Neuron (in vitro differentiated cells): ENCODE results near the gene SLC17A9.

Experiments used
- H2AFZ ChIP-seq: one replicate; pipeline ENCODE4 v1.6.1; 2013; ENCODE audit warnings: low read depth, mild to moderate bottlenecking, inconsistent platforms, low read length, moderate library complexity
- H3K27me3 ChIP-seq: one replicate; pipeline ENCODE4 v1.6.1; 2013; ENCODE audit warnings: low read length; ENCODE audit not compliant: insufficient read depth
- H3K36me3 ChIP-seq: one replicate; pipeline ENCODE4 v1.6.1; 2013; ENCODE audit warnings: low read length; ENCODE audit not compliant: insufficient read depth
- H3K4me1 ChIP-seq: one replicate; pipeline ENCODE4 v1.6.1; 2013; ENCODE audit warnings: low read length; ENCODE audit not compliant: insufficient read depth
- H3K4me3 ChIP-seq: 2 replicates; pipeline ENCODE4 v1.5.1; 2013; ENCODE audit warnings: mild to moderate bottlenecking, low read length, moderate library complexity
- H3K9me3 ChIP-seq: one replicate; pipeline ENCODE4 v1.6.1; 2013; ENCODE audit warnings: low read length

SLC17A9 gene

GRCh38 chr20:62937268-62938104 lies 15.0 kb upstream of the SLC17A9 start:
- Histone ChIP-seq H2AFZ (no peak overlapping the region), H3K4me3 (peak overlapping the region; percentile 94), H3K27me3 (no peaks in the 10 kb centered on the region), H3K9me3 (no peaks in the 10 kb centered on the region), H3K4me1 (peaks cover 18% of the 10 kb centered on the region), H3K36me3 (peaks cover 44% of the 10 kb centered on the region)

DNA sequence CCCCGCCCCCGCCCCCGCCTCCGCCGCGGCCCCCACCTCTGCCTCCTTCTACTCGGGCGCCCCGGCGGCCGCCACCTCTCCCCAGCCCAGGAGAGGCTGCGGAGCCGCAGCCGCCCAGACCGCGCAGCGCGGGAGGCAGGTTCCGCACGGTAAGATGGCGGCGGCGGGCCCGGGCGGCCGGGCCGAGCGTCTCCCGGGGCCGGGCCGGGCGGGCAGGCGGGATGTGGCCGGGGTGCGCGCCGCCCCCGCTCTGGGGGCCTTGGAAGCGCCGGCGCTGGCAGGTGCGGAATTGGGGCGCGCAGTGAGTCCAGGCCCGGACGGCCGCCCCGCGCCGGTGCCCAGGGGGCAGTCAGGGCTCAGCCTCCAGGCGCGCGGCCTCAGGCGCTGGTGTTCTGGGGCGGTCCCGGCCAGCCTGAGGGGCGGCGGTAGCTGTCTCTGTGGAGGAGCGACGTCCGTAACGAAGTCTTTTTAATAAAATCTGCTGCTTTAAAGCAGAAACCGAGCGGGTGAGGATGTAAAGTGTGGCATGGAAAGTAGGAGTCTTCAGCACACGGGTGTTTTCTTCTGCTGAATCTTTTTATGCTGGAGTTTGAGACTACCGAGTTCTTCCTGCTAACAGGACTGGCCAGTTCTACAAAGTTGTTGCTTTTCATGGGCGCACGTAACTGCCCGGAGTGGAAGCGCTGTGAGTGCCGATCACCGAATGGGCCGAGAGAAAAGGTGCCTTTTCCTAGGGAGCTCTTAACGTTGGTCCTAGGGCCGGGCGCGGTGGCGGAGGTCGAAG lies 14.2 kb upstream of the SLC17A9 start, which contains the start of gene GID8:
Gene GID8, plus strand, starts transcription at position 43 of the 784 bp plus-strand sequence. CDS start 3,356 bp downstream, outside the sequence.
- Histone ChIP-seq H2AFZ (no peak within 1 kb of the TSS), H3K4me1 (peaks cover 18% of the 10 kb centered on the region), H3K9me3 (no peaks in the 10 kb centered on the region), H3K4me3 (peak within 1 kb of the TSS; percentile 94), H3K27me3 (no peaks in the 10 kb centered on the region), H3K36me3 (peaks cover 50% of the 10 kb centered on the region)

DNA sequence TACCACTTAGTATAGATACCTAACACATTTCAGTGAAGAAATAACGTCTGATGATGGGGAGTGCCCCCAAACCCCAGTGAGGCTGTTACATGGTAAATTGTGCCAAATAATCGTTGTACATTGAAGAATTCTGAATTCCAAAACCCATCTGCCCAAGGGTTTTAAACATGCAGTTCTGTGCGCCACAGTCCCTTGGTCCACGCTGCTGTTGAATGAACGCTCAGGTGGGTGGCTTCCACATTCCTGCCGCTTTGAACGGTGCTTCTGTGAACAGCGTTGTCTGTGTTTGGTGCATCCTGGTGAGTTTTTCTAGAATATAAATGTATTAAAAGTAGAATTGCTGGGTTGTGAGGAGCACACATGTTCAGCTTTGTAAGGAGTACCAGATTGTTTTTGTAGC lies 11.6 kb upstream of the SLC17A9 start:
- peaks cover 49% of the 10 kb centered on the region for H3K36me3 ChIP-seq
- no peaks in the 10 kb centered on the region for H3K27me3 ChIP-seq
- H3K9me3 ChIP-seq: no peaks in the 10 kb centered on the region
- H2AFZ ChIP-seq: no peak overlapping the region
- peaks cover 12% of the 10 kb centered on the region for H3K4me1 ChIP-seq
- H3K4me3 ChIP-seq: no peak overlapping the region

GRCh38 chr20:62941792-62942191 lies 10.7 kb upstream of the SLC17A9 start:
- Histone ChIP-seq H3K9me3 (peaks cover under 1% of the 10 kb centered on the region), H3K27me3 (no peaks in the 10 kb centered on the region), H2AFZ (no peak overlapping the region), H3K4me1 (peaks cover 10% of the 10 kb centered on the region), H3K36me3 (peaks cover 58% of the 10 kb centered on the region), H3K4me3 (no peak overlapping the region)

GRCh38 chr20:62942456-62942855 lies 10.1 kb upstream of the SLC17A9 start:
- Histone ChIP-seq H3K27me3 (no peaks in the 10 kb centered on the region), H3K9me3 (peaks cover 2% of the 10 kb centered on the region), H3K4me1 (peaks cover 10% of the 10 kb centered on the region), H3K4me3 (no peak overlapping the region), H2AFZ (no peak overlapping the region), H3K36me3 (peaks cover 64% of the 10 kb centered on the region)

DNA sequence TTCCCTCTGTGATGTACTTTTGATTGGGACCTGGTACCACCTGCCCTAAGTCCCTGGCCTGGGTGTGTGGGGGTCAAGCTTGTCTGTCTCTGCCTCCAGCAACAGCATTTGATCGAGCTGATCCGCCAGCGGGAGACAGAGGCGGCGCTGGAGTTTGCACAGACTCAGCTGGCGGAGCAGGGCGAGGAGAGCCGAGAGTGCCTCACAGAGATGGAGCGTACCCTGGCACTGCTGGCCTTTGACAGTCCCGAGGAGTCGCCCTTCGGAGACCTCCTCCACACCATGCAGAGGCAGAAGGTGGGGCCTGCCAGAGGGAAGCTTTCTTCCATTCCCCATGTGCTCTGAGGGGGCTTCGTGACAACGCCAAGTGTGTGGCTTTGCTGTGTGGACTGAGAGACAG lies 9.1 kb upstream of the SLC17A9 start:
- no peak overlapping the region for H2AFZ ChIP-seq
- peaks cover 10% of the 10 kb centered on the region for H3K4me1 ChIP-seq
- peaks cover 8% of the 10 kb centered on the region for H3K9me3 ChIP-seq
- H3K4me3 ChIP-seq: no peak overlapping the region
- peaks cover 73% of the 10 kb centered on the region for H3K36me3 ChIP-seq
- H3K27me3 ChIP-seq: no peaks in the 10 kb centered on the region

DNA sequence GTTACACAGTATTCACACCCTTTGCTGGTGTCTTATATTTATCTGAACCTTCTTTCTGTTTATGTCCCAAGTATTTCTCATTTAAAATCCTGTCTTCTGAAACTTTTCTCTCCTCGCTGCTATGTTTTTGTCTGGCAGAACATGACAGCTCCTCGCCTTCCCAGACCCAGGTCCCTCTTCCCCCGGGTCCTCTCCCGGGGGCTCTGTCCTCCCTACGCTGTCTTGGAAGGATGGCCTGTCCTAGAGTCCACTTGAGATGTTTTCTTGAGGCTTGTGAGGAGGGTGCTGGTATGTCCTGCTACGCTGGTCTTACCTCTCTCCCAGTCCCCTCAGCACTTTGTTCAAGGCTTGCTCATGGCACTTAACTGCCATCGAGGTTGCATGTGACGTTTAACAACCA lies 8.3 kb upstream of the SLC17A9 start:
- H3K4me1 ChIP-seq: peaks cover 7% of the 10 kb centered on the region
- H3K27me3 ChIP-seq: no peaks in the 10 kb centered on the region
- peaks cover 13% of the 10 kb centered on the region for H3K9me3 ChIP-seq
- H3K4me3 ChIP-seq: no peak overlapping the region
- H2AFZ ChIP-seq: no peak overlapping the region
- peaks cover 78% of the 10 kb centered on the region for H3K36me3 ChIP-seq

DNA sequence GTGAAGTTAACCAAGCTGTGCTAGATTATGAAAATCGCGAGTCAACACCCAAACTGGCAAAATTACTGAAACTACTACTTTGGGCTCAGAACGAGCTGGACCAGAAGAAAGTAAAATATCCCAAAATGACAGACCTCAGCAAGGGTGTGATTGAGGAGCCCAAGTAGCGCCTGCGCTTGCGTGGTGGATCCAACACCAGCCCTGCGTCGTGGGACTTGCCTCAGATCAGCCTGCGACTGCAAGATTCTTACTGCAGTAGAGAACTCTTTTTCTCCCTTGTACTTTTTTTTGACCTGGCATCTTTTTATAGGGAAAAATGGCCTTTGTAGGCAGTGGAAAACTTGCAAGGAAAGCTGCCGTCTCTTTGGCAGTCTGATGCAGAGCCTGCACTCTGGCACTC lies 7.8 kb upstream of the SLC17A9 start:
- peaks cover under 1% of the 10 kb centered on the region for H3K4me1 ChIP-seq
- H3K9me3 ChIP-seq: peaks cover 14% of the 10 kb centered on the region
- H3K27me3 ChIP-seq: no peaks in the 10 kb centered on the region
- no peak overlapping the region for H3K4me3 ChIP-seq
- peaks cover 80% of the 10 kb centered on the region for H3K36me3 ChIP-seq
- no peak overlapping the region for H2AFZ ChIP-seq

DNA sequence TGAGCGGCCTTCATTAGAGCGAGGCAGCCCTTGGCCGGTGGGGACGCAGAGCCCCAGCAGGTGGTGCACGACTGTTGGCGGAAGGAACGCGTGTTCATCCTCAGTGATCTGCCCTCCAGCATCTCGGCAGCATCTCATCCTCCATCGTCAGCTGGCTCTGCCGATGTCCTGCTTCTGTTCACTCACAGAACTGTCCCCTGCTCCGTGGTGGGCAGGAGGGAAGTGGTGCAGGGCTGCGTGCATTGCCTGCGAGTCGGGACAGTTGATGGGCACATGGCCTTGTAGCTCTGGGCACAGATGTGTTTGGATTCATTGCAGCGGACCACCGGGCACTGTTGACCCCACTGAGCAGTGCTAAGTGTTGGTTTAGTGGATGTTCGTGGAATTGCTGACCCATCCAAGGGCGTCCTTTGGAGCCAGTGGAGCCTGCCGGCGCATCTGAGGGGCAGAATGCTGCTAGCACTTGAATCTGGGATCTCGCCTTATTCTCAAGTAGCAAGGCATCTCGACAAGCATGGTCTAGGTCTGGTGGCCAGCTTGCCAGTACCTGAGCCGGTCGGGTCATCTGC lies 6.7 kb upstream of the SLC17A9 start:
- Histone ChIP-seq H3K36me3 (peaks cover 85% of the 10 kb centered on the region), H3K9me3 (peaks cover 14% of the 10 kb centered on the region), H3K4me1 (no peaks in the 10 kb centered on the region), H3K27me3 (no peaks in the 10 kb centered on the region), H3K4me3 (no peak overlapping the region), H2AFZ (no peak overlapping the region)

GRCh38 chr20:62946918-62947317 lies 5.6 kb upstream of the SLC17A9 start:
- H3K4me1 ChIP-seq: no peaks in the 10 kb centered on the region
- no peak overlapping the region for H2AFZ ChIP-seq
- peaks cover 76% of the 10 kb centered on the region for H3K36me3 ChIP-seq
- H3K27me3 ChIP-seq: no peaks in the 10 kb centered on the region
- H3K4me3 ChIP-seq: no peak overlapping the region
- peaks cover 14% of the 10 kb centered on the region for H3K9me3 ChIP-seq

- Histone ChIP-seq H3K36me3 (peaks cover 69% of the 10 kb centered on the region), H2AFZ (no peak overlapping the region), H3K4me1 (no peaks in the 10 kb centered on the region), H3K4me3 (no peak overlapping the region), H3K27me3 (no peaks in the 10 kb centered on the region), H3K9me3 (peaks cover 14% of the 10 kb centered on the region)
Observed at GRCh38 chr20:62947532-62948300, 4.8 kb upstream of the SLC17A9 start.

DNA sequence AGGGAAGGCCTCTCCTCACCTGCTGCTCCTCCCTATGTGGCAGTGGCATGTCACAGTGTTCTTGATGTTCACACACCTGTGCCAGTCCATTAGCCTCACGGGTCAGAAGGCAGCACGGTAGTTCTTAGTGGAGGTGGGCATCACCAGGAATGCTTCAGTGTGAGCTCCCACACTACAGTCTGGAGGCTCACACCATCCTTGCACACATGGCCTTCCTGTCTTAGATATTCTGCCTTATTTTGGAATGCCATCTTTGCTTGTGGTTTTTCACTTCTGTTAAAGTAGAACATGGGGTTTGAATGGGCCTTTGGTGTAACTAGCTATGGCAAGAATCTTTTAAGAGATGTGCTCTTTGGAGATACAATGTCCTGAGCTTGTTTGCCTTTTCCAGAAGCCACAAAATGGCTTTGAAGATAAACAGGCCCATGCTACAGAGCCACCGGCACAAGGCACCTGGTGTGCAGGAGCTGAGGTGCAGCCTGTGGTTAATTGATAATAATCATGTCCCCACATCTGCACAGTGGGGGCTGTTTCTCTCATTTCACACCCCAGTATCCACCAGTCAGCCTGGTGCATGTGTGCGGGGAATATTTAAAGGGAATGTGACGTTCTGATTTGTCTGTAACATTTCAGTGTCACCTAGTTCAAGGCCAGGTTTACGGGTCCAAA lies 3.2 kb upstream of the SLC17A9 start:
- Histone ChIP-seq H3K9me3 (peaks cover 14% of the 10 kb centered on the region), H3K4me3 (no peak overlapping the region), H2AFZ (no peak overlapping the region), H3K27me3 (no peaks in the 10 kb centered on the region), H3K36me3 (peaks cover 54% of the 10 kb centered on the region), H3K4me1 (peaks cover 11% of the 10 kb centered on the region)
